Glutamatergic neuron (in vitro differentiated cells): Measurements from ENCODE around the gene STK10. TPM values are rescaled to one million over a fixed set of nuclear protein-coding genes. Genes with fewer than 3 reads are reported as not detected.

Source experiments
- DNase-seq: peaks from one replicate; pipeline ENCODE4 v3.0.0; 2022
- H3K27ac Mint-ChIP-seq: one replicate; pipeline ENCODE4 v1.8.0; 2020; ENCODE audit warnings: mild to moderate bottlenecking, mixed read lengths, inconsistent platforms; ENCODE audit not compliant: unreplicated experiment
- H3K27me3 Mint-ChIP-seq: one replicate; pipeline ENCODE4 v1.8.0; 2020; ENCODE audit warnings: mild to moderate bottlenecking, moderate library complexity, mixed read lengths, inconsistent platforms; ENCODE audit not compliant: unreplicated experiment
- H3K36me3 Mint-ChIP-seq: one replicate; pipeline ENCODE4 v1.8.0; 2020; ENCODE audit warnings: mild to moderate bottlenecking, mixed read lengths, inconsistent platforms; ENCODE audit not compliant: unreplicated experiment
- H3K4me1 Mint-ChIP-seq: one replicate; pipeline ENCODE4 v1.8.0; 2020; ENCODE audit warnings: mild to moderate bottlenecking, low read depth, mixed read lengths, inconsistent platforms; ENCODE audit not compliant: unreplicated experiment
- H3K4me3 Mint-ChIP-seq: one replicate; pipeline ENCODE4 v1.8.0; 2020; ENCODE audit warnings: mild to moderate bottlenecking, mixed read lengths, inconsistent platforms; ENCODE audit not compliant: unreplicated experiment
- H3K9me3 Mint-ChIP-seq: one replicate; pipeline ENCODE4 v1.8.0; 2020; ENCODE audit warnings: mild to moderate bottlenecking, moderate library complexity, mixed read lengths, inconsistent platforms; ENCODE audit not compliant: unreplicated experiment
- total RNA-seq: library from RNA; stranded (reverse); fragmentation: NEBNext Ultra II Directional; extraction: Animal tissue kit (Norgen Biotek cat#: 25700); gene quantifications from one replicate; pipeline ENCODE4 v1.2.1, GENCODE V29; 2021; ENCODE audit not compliant: unreplicated experiment
- TF ChIP-seq, protein P1 (sequence below): fragments of 200-600 bp; sonication (generic); IDR thresholded peaks from one replicate; pipeline ENCODE4 v1.5.0; 2021; ENCODE audit not compliant: partially characterized antibody, unreplicated experiment

Gene STK10
- total RNA-seq, 1 donor from 2014 or later: 84.7 TPM

DNA sequence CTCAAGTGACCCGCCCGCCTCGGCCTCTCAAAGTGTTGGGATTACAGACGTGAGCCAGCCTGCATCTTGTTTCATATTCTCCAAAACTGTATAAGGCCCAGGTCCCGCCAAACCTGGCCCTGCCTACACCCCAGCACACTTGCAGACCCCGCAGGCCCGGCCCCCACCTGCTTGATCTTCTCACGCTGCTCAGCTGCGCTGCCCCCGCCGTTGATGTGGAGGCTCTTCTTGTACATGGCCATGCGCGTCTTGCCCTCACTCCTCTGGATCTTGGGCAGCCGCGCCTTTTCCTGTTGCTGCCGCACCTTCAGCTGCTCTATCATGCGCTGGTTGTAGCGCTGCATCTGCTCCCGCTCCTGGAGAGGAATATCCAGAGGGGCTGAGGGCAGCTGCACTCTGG, 132.6 kb downstream of the STK10 start:
- TF ChIP-seq, protein P1, sequence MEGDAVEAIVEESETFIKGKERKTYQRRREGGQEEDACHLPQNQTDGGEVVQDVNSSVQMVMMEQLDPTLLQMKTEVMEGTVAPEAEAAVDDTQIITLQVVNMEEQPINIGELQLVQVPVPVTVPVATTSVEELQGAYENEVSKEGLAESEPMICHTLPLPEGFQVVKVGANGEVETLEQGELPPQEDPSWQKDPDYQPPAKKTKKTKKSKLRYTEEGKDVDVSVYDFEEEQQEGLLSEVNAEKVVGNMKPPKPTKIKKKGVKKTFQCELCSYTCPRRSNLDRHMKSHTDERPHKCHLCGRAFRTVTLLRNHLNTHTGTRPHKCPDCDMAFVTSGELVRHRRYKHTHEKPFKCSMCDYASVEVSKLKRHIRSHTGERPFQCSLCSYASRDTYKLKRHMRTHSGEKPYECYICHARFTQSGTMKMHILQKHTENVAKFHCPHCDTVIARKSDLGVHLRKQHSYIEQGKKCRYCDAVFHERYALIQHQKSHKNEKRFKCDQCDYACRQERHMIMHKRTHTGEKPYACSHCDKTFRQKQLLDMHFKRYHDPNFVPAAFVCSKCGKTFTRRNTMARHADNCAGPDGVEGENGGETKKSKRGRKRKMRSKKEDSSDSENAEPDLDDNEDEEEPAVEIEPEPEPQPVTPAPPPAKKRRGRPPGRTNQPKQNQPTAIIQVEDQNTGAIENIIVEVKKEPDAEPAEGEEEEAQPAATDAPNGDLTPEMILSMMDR: no peak
- Mint-ChIP-seq H3K4me3 (no peak overlapping the region), H3K27ac (no peak overlapping the region), H3K4me1 (peaks cover 4% of the 10 kb centered on the region), H3K9me3 (peaks cover 2% of the 10 kb centered on the region), H3K27me3 (peaks cover 22% of the 10 kb centered on the region), H3K36me3 (no peaks in the 10 kb centered on the region)
- DNase-seq: no peak

DNA sequence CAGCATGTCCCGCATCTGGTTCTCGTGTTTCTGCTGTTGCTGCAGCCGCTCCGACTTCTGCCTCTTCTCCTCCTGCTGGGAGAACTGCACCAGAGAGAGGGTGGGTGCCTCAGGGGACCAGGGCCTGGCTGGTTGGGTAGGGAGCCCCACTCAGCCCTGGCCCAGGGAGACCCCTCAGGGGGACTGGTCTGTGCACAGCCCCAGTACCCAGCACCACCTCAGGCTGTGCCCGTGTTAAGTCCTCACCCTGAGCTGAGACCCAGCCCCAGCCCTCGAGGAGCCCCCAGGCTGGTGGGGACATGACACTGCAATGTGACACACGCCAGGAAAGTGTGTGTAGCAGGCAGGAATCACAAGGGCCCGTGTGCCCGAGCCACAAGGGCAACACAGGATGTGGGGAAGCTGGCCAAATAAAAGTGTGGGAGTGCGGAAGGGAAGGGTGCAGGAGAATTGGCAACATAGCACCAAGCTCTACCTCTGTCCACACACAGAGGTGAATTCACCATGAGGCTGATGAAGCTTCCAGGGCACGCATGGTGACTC, 133.3 kb downstream of the STK10 start:
- H3K36me3 Mint-ChIP-seq: no peaks in the 10 kb centered on the region
- H3K9me3 Mint-ChIP-seq: peaks cover 2% of the 10 kb centered on the region
- peaks cover 21% of the 10 kb centered on the region for H3K27me3 Mint-ChIP-seq
- peaks cover 4% of the 10 kb centered on the region for H3K4me1 Mint-ChIP-seq
- no peak overlapping the region for H3K4me3 Mint-ChIP-seq
- H3K27ac Mint-ChIP-seq: no peak overlapping the region
- TF ChIP-seq, protein P1: no peak
- no peak for DNase-seq

DNA sequence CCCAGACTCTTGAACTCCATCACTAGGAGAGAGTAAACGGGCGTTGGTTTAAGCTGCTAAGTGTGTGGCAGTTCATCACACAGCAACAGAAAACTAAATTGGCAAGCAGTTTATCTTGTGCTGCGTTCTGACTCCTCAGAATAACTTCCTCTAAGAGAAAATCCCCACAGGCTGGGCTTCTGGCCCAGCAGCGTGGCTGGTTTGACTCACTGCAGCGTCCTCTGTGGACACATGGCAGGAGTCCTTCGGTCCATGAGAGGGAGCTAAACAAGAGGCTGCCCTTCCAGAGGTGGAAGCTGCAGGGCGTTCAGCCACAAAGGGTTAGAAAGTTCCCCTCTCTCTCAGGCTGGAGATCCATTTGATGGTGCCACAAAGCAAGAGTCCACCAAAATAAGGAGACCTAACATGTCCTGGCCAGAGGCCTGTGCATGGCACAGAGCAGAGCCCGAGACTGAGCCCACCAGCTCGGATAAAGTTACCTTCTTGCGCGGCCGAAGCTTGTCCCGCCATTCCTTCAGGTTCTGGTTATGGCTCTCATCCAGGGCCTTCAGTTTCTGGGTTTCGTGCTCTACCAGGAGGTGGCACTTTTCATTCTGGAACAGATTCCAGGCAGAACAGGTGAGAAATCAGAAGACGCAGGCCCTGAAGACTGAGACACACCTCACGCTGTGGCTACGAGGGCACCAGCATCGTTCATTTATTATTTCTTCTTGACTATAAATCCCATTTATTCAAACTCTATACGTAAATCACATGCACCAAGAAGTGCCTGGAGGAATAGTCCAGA, 135.4 kb downstream of the STK10 start:
- peaks cover 5% of the 10 kb centered on the region for H3K36me3 Mint-ChIP-seq
- no peaks in the 10 kb centered on the region for H3K9me3 Mint-ChIP-seq
- DNase-seq: no peak
- no peak overlapping the region for H3K4me3 Mint-ChIP-seq
- H3K27ac Mint-ChIP-seq: no peak overlapping the region
- peaks cover 9% of the 10 kb centered on the region for H3K4me1 Mint-ChIP-seq
- TF ChIP-seq, protein P1: no peak
- H3K27me3 Mint-ChIP-seq: peaks cover 18% of the 10 kb centered on the region

DNA sequence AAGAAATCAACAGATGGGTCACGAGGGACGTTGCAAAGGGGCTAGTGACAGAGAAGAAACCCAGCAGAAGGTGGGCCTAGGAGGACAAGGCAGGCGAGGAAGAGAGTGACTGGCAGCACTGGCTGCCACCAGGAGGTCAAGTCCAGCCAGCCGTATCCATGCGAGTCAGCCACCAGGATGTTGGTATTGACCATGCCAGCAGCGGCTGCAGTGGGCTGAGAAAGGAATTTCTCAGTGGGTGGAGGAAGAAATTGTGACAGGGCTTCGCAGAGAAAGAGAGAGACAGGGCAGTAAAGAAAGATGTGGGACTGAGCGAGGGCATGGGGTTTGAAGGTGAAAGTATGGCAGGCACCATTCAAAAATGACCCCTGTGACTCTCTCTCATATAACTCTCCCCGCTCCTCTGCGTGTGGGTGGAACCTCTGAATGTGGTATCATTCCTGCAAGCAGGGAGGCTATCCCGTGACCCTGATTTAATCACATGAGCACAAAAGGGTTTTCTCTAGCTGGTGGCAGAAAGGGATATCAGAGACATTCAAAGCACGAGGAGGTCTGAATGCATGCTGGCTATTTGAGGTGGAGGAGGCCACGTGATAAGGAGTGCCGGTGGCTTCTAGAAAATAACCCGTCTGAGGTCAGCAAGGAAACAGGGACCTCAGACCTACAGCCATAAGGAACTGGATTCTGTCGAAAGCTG, 136.2 kb downstream of the STK10 start:
- TF ChIP-seq, protein P1: no peak
- peaks cover 8% of the 10 kb centered on the region for H3K4me1 Mint-ChIP-seq
- H3K36me3 Mint-ChIP-seq: peaks cover 5% of the 10 kb centered on the region
- peak overlapping the region; percentile 34 for H3K27ac Mint-ChIP-seq
- H3K9me3 Mint-ChIP-seq: no peaks in the 10 kb centered on the region
- H3K4me3 Mint-ChIP-seq: no peak overlapping the region
- no peak for DNase-seq
- H3K27me3 Mint-ChIP-seq: peaks cover 15% of the 10 kb centered on the region

DNA sequence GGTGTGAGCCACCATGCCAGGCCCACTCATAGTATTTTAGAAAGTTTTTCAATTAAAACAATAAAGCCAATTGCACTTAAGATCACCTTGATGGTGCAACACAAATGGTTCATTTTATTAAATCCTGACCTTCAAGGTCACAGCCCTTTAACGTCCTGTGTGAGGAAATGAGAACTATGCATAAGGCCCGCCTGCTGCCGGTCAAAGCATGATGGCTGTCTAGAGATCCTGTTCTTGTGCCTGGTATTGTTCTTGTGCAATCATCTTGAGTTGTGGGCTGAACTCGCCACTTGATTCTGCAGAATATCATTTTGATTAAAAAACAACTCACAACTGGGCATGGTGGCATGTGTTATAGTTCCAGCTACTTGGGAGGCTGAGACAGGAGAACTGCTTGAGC, 137.9 kb downstream of the STK10 start:
- Mint-ChIP-seq H3K27me3 (peaks cover 6% of the 10 kb centered on the region), H3K4me1 (peaks cover 6% of the 10 kb centered on the region), H3K9me3 (no peaks in the 10 kb centered on the region), H3K27ac (no peak overlapping the region), H3K36me3 (peaks cover 5% of the 10 kb centered on the region), H3K4me3 (no peak overlapping the region)
- TF ChIP-seq, protein P1: no peak
- DNase-seq: no peak
